HAP-1 (cell line): Measurements from ENCODE around the gene COA1.

Source experiments
- DNase-seq, 2 experiments: peaks; one replicate each; pipeline ENCODE4 v3.0.0-alpha.2; 2016 to 2020; ENCODE audit warnings: low spot score in 2 of 2
- H3K27me3 ChIP-seq: fragments of 250-450 bp; sonication (Bioruptor Pico); 2 replicates; pipeline ENCODE4 v1.5.1; 2020; ENCODE audit warnings: low read depth, mild to moderate bottlenecking, moderate library complexity
- H3K36me3 ChIP-seq: fragments of 250-450 bp; sonication (Bioruptor Pico); replicated peaks from 2 replicates; pipeline ENCODE4 v1.5.1; 2020; ENCODE audit warnings: mild to moderate bottlenecking
- H3K4me1 ChIP-seq: fragments of 250-450 bp; sonication (Bioruptor Pico); 2 replicates; pipeline ENCODE4 v1.5.1; 2020; ENCODE audit warnings: mild to moderate bottlenecking
- H3K4me3 ChIP-seq: fragments of 250-450 bp; sonication (Bioruptor Pico); 2 replicates; pipeline ENCODE4 v1.5.1; 2020; ENCODE audit warnings: mild to moderate bottlenecking, moderate library complexity
- H3K9me3 ChIP-seq: fragments of 250-450 bp; sonication (Bioruptor Pico); 2 replicates; pipeline ENCODE4 v1.5.1; 2020; ENCODE audit warnings: mild to moderate bottlenecking, moderate library complexity
- in situ Hi-C: fragments of 300-500 bp; cut with MboI; formaldehyde crosslinking; loops from 3 replicates; pipeline ENCODE4 v1.14.3; 2020; ENCODE audit warnings: low sequenced_read_pairs, inconsistent platforms, mixed read lengths

Gene COA1

GRCh38 chr7:43626695-43627094 lies 102.6 kb downstream of the COA1 start:
- in situ Hi-C loops = no loop called here
- Histone ChIP-seq H3K9me3 (no peaks in the 10 kb centered on the region), H3K4me3 (no peak overlapping the region), H3K36me3 (peaks cover 33% of the 10 kb centered on the region), H3K27me3 (no peaks in the 10 kb centered on the region), H3K4me1 (peaks cover 7% of the 10 kb centered on the region)
- DNase-seq = no peak

GRCh38 chr7:43625980-43626379 lies 103.3 kb downstream of the COA1 start:
- DNase-seq = no peak
- in situ Hi-C loops = no loop called here
- Histone ChIP-seq H3K36me3 (peaks cover 28% of the 10 kb centered on the region), H3K4me3 (no peak overlapping the region), H3K4me1 (peaks cover 7% of the 10 kb centered on the region), H3K9me3 (no peaks in the 10 kb centered on the region), H3K27me3 (no peaks in the 10 kb centered on the region)

GRCh38 chr7:43625453-43625852 lies 103.9 kb downstream of the COA1 start:
- in situ Hi-C loops = no loop called here
- no peak for DNase-seq
- Histone ChIP-seq H3K9me3 (no peaks in the 10 kb centered on the region), H3K4me1 (peaks cover 7% of the 10 kb centered on the region), H3K4me3 (no peak overlapping the region), H3K27me3 (no peaks in the 10 kb centered on the region), H3K36me3 (peaks cover 28% of the 10 kb centered on the region)

GRCh38 chr7:43624156-43624555 lies 105.2 kb downstream of the COA1 start:
- peaks cover 33% of the 10 kb centered on the region for H3K36me3 ChIP-seq
- no peak overlapping the region for H3K4me3 ChIP-seq
- no peak for DNase-seq
- H3K4me1 ChIP-seq = peaks cover 7% of the 10 kb centered on the region
- no peaks in the 10 kb centered on the region for H3K27me3 ChIP-seq
- no peaks in the 10 kb centered on the region for H3K9me3 ChIP-seq
- in situ Hi-C loops = no loop called here

- peaks cover 34% of the 10 kb centered on the region for H3K36me3 ChIP-seq
- peaks cover 16% of the 10 kb centered on the region for H3K4me1 ChIP-seq
- no peaks in the 10 kb centered on the region for H3K9me3 ChIP-seq
- no peaks in the 10 kb centered on the region for H3K27me3 ChIP-seq
- DNase-seq = no peak
- no peak overlapping the region for H3K4me3 ChIP-seq
- in situ Hi-C loops = no loop called here
Measured at GRCh38 chr7:43621729-43622448, 107.4 kb downstream of the COA1 start.

- H3K36me3 ChIP-seq = peaks cover 17% of the 10 kb centered on the region
- H3K27me3 ChIP-seq = no peaks in the 10 kb centered on the region
- peaks cover 16% of the 10 kb centered on the region for H3K4me1 ChIP-seq
- in situ Hi-C loops = no loop called here
- DNase-seq = no peak
- H3K4me3 ChIP-seq = no peak overlapping the region
- no peaks in the 10 kb centered on the region for H3K9me3 ChIP-seq
Measured at GRCh38 chr7:43619213-43620012, 109.9 kb downstream of the COA1 start.

GRCh38 chr7:43618073-43618472 lies 111.2 kb downstream of the COA1 start:
- no peaks in the 10 kb centered on the region for H3K27me3 ChIP-seq
- H3K4me1 ChIP-seq = peaks cover 16% of the 10 kb centered on the region
- peaks cover 12% of the 10 kb centered on the region for H3K36me3 ChIP-seq
- in situ Hi-C loops = no loop called here
- H3K9me3 ChIP-seq = no peaks in the 10 kb centered on the region
- no peak overlapping the region for H3K4me3 ChIP-seq
- peak; percentile 55 to 67 for DNase-seq

GRCh38 chr7:43616977-43617376 lies 112.3 kb downstream of the COA1 start:
- H3K27me3 ChIP-seq = no peaks in the 10 kb centered on the region
- peaks cover 16% of the 10 kb centered on the region for H3K36me3 ChIP-seq
- in situ Hi-C loops = no loop called here
- H3K4me3 ChIP-seq = no peak overlapping the region
- DNase-seq = no peak
- H3K4me1 ChIP-seq = peaks cover 12% of the 10 kb centered on the region
- no peaks in the 10 kb centered on the region for H3K9me3 ChIP-seq

- no peak for DNase-seq
- no peak overlapping the region for H3K4me3 ChIP-seq
- peaks cover 9% of the 10 kb centered on the region for H3K4me1 ChIP-seq
- no peaks in the 10 kb centered on the region for H3K9me3 ChIP-seq
- H3K27me3 ChIP-seq = no peaks in the 10 kb centered on the region
- in situ Hi-C loops = no loop called here
- H3K36me3 ChIP-seq = peaks cover 21% of the 10 kb centered on the region
Measured at GRCh38 chr7:43615558-43616145, 113.7 kb downstream of the COA1 start.

GRCh38 chr7:43612599-43613589 lies 116.4 kb downstream of the COA1 start:
- H3K36me3 ChIP-seq = peaks cover 32% of the 10 kb centered on the region
- peaks cover 3% of the 10 kb centered on the region for H3K4me1 ChIP-seq
- no peaks in the 10 kb centered on the region for H3K9me3 ChIP-seq
- H3K27me3 ChIP-seq = no peaks in the 10 kb centered on the region
- in situ Hi-C loops = no loop called here
- no peak overlapping the region for H3K4me3 ChIP-seq
- DNase-seq = no peak

- H3K36me3 ChIP-seq = peaks cover 27% of the 10 kb centered on the region
- H3K9me3 ChIP-seq = no peaks in the 10 kb centered on the region
- no peak for DNase-seq
- H3K4me1 ChIP-seq = no peaks in the 10 kb centered on the region
- no peaks in the 10 kb centered on the region for H3K27me3 ChIP-seq
- no peak overlapping the region for H3K4me3 ChIP-seq
- in situ Hi-C loops = no loop called here
Measured at GRCh38 chr7:43612128-43612527, 117.2 kb downstream of the COA1 start.

- no peak overlapping the region for H3K4me3 ChIP-seq
- H3K27me3 ChIP-seq = no peaks in the 10 kb centered on the region
- H3K9me3 ChIP-seq = 0 out of 2 replicates have a peak, but pooled peaks cover 4% of the 10 kb centered on the region
- no peaks in the 10 kb centered on the region for H3K4me1 ChIP-seq
- peaks cover 24% of the 10 kb centered on the region for H3K36me3 ChIP-seq
- DNase-seq = no peak
- in situ Hi-C loops = loop anchor here (10.0 kb wide), 1 partner anchor 86 kb away; no protein-coding TSS in a partner anchor
Measured at GRCh38 chr7:43609097-43609496, 120.2 kb downstream of the COA1 start.

- Histone ChIP-seq H3K36me3 (peaks cover 11% of the 10 kb centered on the region), H3K4me1 (peaks cover 4% of the 10 kb centered on the region; the same call in 1 of the 2 replicates), H3K4me3 (no peak overlapping the region), H3K27me3 (no peaks in the 10 kb centered on the region), H3K9me3 (0 out of 2 replicates have a peak, but pooled peaks cover 4% of the 10 kb centered on the region)
- no peak for DNase-seq
- in situ Hi-C loops = loop anchor here (10.0 kb wide), 1 partner anchor 91 kb away; no protein-coding TSS in a partner anchor
Measured at GRCh38 chr7:43604251-43604650, 125.1 kb downstream of the COA1 start.
